ENCODE measurements around the gene NAV2. TPM values are rescaled to one million over a fixed set of nuclear protein-coding genes. Genes with fewer than 3 reads are reported as not detected.

The NAV2 gene
- polyA plus RNA-seq, 1 donor (not counting 4 experiments of a cell fraction or from before 2014, with no cell fraction given): 4.0 TPM

- dilution Hi-C loops (cut with MboI; ENCODE audit: extremely low pct_ligation_motif_present, low sequenced_read_pairs): no loop called here
- no peaks in the 10 kb centered on the region for H3K27me3 ChIP-seq (ENCODE audit: control insufficient read depth, extremely low read depth, insufficient read depth, low read length)
- peak; percentile 84 for FAIRE-seq
- H3K9ac ChIP-seq (ENCODE audit: control insufficient read depth, extremely low read depth, insufficient read depth, low read length): peak overlapping the region; percentile 2
- peak overlapping the region; percentile 8 for H3K4me2 ChIP-seq (ENCODE audit: control insufficient read depth, extremely low read depth, insufficient read depth, low read depth, low read length)
- no peak overlapping the region for H3K4me3 ChIP-seq (ENCODE audit: control insufficient read depth in 2 of 3, extremely low read depth in 1 of 3, insufficient read depth in 2 of 3, low read depth in 1 of 3, low read length in 3 of 3)
- peak overlapping the region; percentile 48 for H3K27ac ChIP-seq (ENCODE audit: control insufficient read depth, insufficient read depth, low read length)
- TF ChIP-seq CTCF (optimal IDR thresholded peaks at IDR 0.05 in 1 of 3, IDR thresholded peaks at IDR 0.05 in 1 of 3, conservative IDR thresholded peaks at IDR 0.05 in 1 of 3; ENCODE audit: extremely low read depth in 1 of 3, insufficient read depth in 2 of 3, low read length in 3 of 3): no peak
- no peak for TF ChIP-seq EZH2 (IDR thresholded peaks at IDR 0.05; ENCODE audit: low read length)
- no peaks in the 10 kb centered on the region for H3K79me2 ChIP-seq (ENCODE audit: control insufficient read depth, insufficient read depth, low read length)
- no peak for DNase-seq (ENCODE audit: low read depth, low spot score)
- no peaks in the 10 kb centered on the region for H3K9me1 ChIP-seq (ENCODE audit: control insufficient read depth, extremely low read depth, insufficient read depth, low read length)
- H4K20me1 ChIP-seq (ENCODE audit: control insufficient read depth, extremely low read depth, insufficient read depth, low read length): no peaks in the 10 kb centered on the region
- H3K36me3 ChIP-seq (ENCODE audit: control insufficient read depth in 2 of 2, extremely low read depth in 1 of 2, insufficient read depth in 2 of 2, low read length in 2 of 2): no peaks in the 10 kb centered on the region
- H3K9me3 ChIP-seq (ENCODE audit: control insufficient read depth, low read depth, low read length): no peaks in the 10 kb centered on the region
- no peak overlapping the region for H2AFZ ChIP-seq (ENCODE audit: control insufficient read depth, low read length)
- peaks cover 82% of the 10 kb centered on the region for H3K4me1 ChIP-seq (ENCODE audit: control insufficient read depth, extremely low read depth, insufficient read depth, low read length)
These were observed 346.3 kb downstream of the NAV2 start for GRCh38 chr11:20058749-20059458.

GRCh38 chr11:20059587-20060021, 347.0 kb downstream of the NAV2 start:
- no peaks in the 10 kb centered on the region for H3K27me3 ChIP-seq (ENCODE audit: control insufficient read depth, extremely low read depth, insufficient read depth, low read length)
- no peaks in the 10 kb centered on the region for H3K9me1 ChIP-seq (ENCODE audit: control insufficient read depth, extremely low read depth, insufficient read depth, low read length)
- FAIRE-seq (no peak), DNase-seq (ENCODE audit: low read depth, low spot score) (no peak)
- dilution Hi-C loops (cut with MboI; ENCODE audit: extremely low pct_ligation_motif_present, low sequenced_read_pairs): no loop called here
- no peaks in the 10 kb centered on the region for H3K9me3 ChIP-seq (ENCODE audit: control insufficient read depth, low read depth, low read length)
- no peaks in the 10 kb centered on the region for H3K79me2 ChIP-seq (ENCODE audit: control insufficient read depth, insufficient read depth, low read length)
- peak overlapping the region; percentile 45 for H3K27ac ChIP-seq (ENCODE audit: control insufficient read depth, insufficient read depth, low read length)
- TF ChIP-seq EZH2 (IDR thresholded peaks at IDR 0.05; ENCODE audit: low read length): no peak
- no peak for TF ChIP-seq CTCF (optimal IDR thresholded peaks at IDR 0.05 in 1 of 3, IDR thresholded peaks at IDR 0.05 in 1 of 3, conservative IDR thresholded peaks at IDR 0.05 in 1 of 3; ENCODE audit: extremely low read depth in 1 of 3, insufficient read depth in 2 of 3, low read length in 3 of 3)
- H3K4me2 ChIP-seq (ENCODE audit: control insufficient read depth, extremely low read depth, insufficient read depth, low read depth, low read length): no peak overlapping the region
- H3K9ac ChIP-seq (ENCODE audit: control insufficient read depth, extremely low read depth, insufficient read depth, low read length): no peak overlapping the region
- H4K20me1 ChIP-seq (ENCODE audit: control insufficient read depth, extremely low read depth, insufficient read depth, low read length): no peaks in the 10 kb centered on the region
- H2AFZ ChIP-seq (ENCODE audit: control insufficient read depth, low read length): no peak overlapping the region
- no peaks in the 10 kb centered on the region for H3K36me3 ChIP-seq (ENCODE audit: control insufficient read depth in 2 of 2, extremely low read depth in 1 of 2, insufficient read depth in 2 of 2, low read length in 2 of 2)
- peaks cover 75% of the 10 kb centered on the region for H3K4me1 ChIP-seq (ENCODE audit: control insufficient read depth, extremely low read depth, insufficient read depth, low read length)
- H3K4me3 ChIP-seq (ENCODE audit: control insufficient read depth in 2 of 3, extremely low read depth in 1 of 3, insufficient read depth in 2 of 3, low read depth in 1 of 3, low read length in 3 of 3): no peak overlapping the region
